NCI-H2227 (cell line): ENCODE data around the gene DNLZ.

Experiments
- DNase-seq: peaks from one replicate; lab custom pipeline; 2025; ENCODE audit not compliant: unreplicated experiment; lab: John Stamatoyannopoulos, UW

Gene DNLZ

GRCh38 chr9:136397643-136398042 lies 34.1 kb upstream of the DNLZ start:
- no peak for DNase-seq

GRCh38 chr9:136396219-136396515 lies 32.6 kb upstream of the DNLZ start:
- DNase-seq = no peak

GRCh38 chr9:136395345-136396218 lies 32.0 kb upstream of the DNLZ start:
- no peak for DNase-seq

- DNase-seq = no peak
Observed at GRCh38 chr9:136395020-136395340, 31.4 kb upstream of the DNLZ start.

- DNase-seq = no peak
Observed at GRCh38 chr9:136394312-136395019, 30.9 kb upstream of the DNLZ start.

GRCh38 chr9:136393531-136393930 lies 30.0 kb upstream of the DNLZ start:
- DNase-seq = no peak

GRCh38 chr9:136392538-136393449 lies 29.2 kb upstream of the DNLZ start:
- no peak for DNase-seq

- DNase-seq = no peak
Observed at GRCh38 chr9:136391737-136392537, 28.4 kb upstream of the DNLZ start.

- no peak for DNase-seq
Observed at GRCh38 chr9:136389396-136389795, 25.9 kb upstream of the DNLZ start.

- no peak for DNase-seq
Observed at GRCh38 chr9:136387217-136387616, 23.7 kb upstream of the DNLZ start.

- no peak for DNase-seq
Observed at GRCh38 chr9:136386018-136386417, 22.5 kb upstream of the DNLZ start.

- DNase-seq = no peak
Observed at GRCh38 chr9:136385015-136385414, 21.5 kb upstream of the DNLZ start.

- DNase-seq = no peak
Observed at GRCh38 chr9:136383436-136383835, 19.9 kb upstream of the DNLZ start.

- no peak for DNase-seq
Observed at GRCh38 chr9:136381966-136382513, 18.5 kb upstream of the DNLZ start.

GRCh38 chr9:136381311-136381710 lies 17.8 kb upstream of the DNLZ start:
- no peak for DNase-seq

- DNase-seq = no peak
Observed at GRCh38 chr9:136380381-136380780, 16.8 kb upstream of the DNLZ start.

GRCh38 chr9:136379891-136380290 lies 16.3 kb upstream of the DNLZ start:
- DNase-seq = no peak

GRCh38 chr9:136379401-136379800 lies 15.9 kb upstream of the DNLZ start:
- DNase-seq = no peak

GRCh38 chr9:136379003-136379287 lies 15.4 kb upstream of the DNLZ start:
- DNase-seq = no peak

- DNase-seq = no peak
Observed at GRCh38 chr9:136378170-136379002, 14.8 kb upstream of the DNLZ start.
